Measurements from ENCODE around the gene RFX6. TPM values are rescaled to one million over a fixed set of nuclear protein-coding genes. Genes with fewer than 3 reads are reported as not detected.

The RFX6 gene
- total RNA-seq, 1 experiment from 2014 or later = not detected

DNA sequence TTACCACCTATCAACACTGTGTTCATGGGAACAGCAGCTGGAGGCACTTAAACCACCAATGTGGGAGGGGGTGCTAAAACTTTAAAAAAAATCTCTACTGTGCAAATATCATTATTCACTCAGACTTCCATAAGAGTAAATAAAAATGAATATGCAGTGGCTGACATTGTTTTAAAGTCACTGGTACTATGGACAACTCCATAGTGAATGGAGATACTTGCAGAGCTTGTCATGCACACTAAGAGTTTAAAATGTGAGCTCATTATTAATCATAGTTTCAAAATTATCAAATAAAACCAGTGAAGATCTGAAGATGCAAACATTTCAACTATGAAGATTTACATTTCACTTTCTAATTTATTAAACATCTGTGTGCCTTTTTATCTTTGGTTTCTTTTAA lies 54.4 kb downstream of the RFX6 start:
- H3K9ac ChIP-seq (ENCODE audit: low read length) = no peak overlapping the region
- H3K27me3 ChIP-seq (ENCODE audit: insufficient read depth, low read length) = no peaks in the 10 kb centered on the region
- ATAC-seq = no peak
- no peak overlapping the region for H3K27ac ChIP-seq (ENCODE audit: low read depth, low read length)
- CTCF ChIA-PET = no interaction called here
- no peak for DNase-seq (ENCODE audit: low read depth, low spot score)
- H3K4me1 ChIP-seq (ENCODE audit: control insufficient read depth in 1 of 2, insufficient read depth in 2 of 2, low read length in 2 of 2) = no peaks in the 10 kb centered on the region
- H3K4me2 ChIP-seq (ENCODE audit: low read length) = no peak overlapping the region
- no peaks in the 10 kb centered on the region for H3K9me3 ChIP-seq (ENCODE audit: control insufficient read depth in 1 of 2, insufficient read depth in 1 of 2, low read depth in 1 of 2, low read length in 2 of 2)
- BruUV-seq (replicated peaks) = no TSS peak
- no peaks in the 10 kb centered on the region for H3K36me3 ChIP-seq (ENCODE audit: control insufficient read depth in 1 of 2, insufficient read depth in 2 of 2, low read length in 2 of 2)
- no peak for TF ChIP-seq ZFX (IDR thresholded peaks at IDR 0.05)
- TF ChIP-seq, protein P1, sequence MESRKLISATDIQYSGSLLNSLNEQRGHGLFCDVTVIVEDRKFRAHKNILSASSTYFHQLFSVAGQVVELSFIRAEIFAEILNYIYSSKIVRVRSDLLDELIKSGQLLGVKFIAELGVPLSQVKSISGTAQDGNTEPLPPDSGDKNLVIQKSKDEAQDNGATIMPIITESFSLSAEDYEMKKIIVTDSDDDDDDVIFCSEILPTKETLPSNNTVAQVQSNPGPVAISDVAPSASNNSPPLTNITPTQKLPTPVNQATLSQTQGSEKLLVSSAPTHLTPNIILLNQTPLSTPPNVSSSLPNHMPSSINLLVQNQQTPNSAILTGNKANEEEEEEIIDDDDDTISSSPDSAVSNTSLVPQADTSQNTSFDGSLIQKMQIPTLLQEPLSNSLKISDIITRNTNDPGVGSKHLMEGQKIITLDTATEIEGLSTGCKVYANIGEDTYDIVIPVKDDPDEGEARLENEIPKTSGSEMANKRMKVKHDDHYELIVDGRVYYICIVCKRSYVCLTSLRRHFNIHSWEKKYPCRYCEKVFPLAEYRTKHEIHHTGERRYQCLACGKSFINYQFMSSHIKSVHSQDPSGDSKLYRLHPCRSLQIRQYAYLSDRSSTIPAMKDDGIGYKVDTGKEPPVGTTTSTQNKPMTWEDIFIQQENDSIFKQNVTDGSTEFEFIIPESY (IDR thresholded peaks at IDR 0.05; ENCODE audit: extremely low read depth, insufficient replicate concordance, low read length) = no peak
- no peak for TF ChIP-seq CEBPB (IDR thresholded peaks at IDR 0.05; ENCODE audit: low read depth)
- TF ChIP-seq SRF (IDR thresholded peaks at IDR 0.05; ENCODE audit: low read depth) = no peak
- no peak for TF ChIP-seq ZNF274 (IDR thresholded peaks at IDR 0.05; ENCODE audit: low read depth, low read length)
- no peak for TF ChIP-seq JUND (IDR thresholded peaks at IDR 0.05)
- no peak for TF ChIP-seq CBX3 (IDR thresholded peaks at IDR 0.05; ENCODE audit: low read depth)
- H3K9me2 ChIP-seq (ENCODE audit: insufficient read depth) = no peaks in the 10 kb centered on the region
- H3K79me2 ChIP-seq (ENCODE audit: insufficient read depth, low read length) = no peaks in the 10 kb centered on the region
- intact Hi-C loops (cut with micrococcal nuclease) = no loop called here
- no peak overlapping the region for H3K4me3 ChIP-seq (replicated peaks in 1 of 2; ENCODE audit: low read depth in 1 of 2, low read length in 2 of 2)
- RAD21 ChIA-PET (ENCODE audit: low non-redundant PET in 1 of 2, low total read pairs in 2 of 2, uncharacterized antibody in 2 of 2, unreplicated experiment in 2 of 2) = no interaction called here
- no peaks in the 10 kb centered on the region for H4K20me1 ChIP-seq (ENCODE audit: insufficient read depth)
- POLR2A ChIA-PET = no interaction called here
- H2AFZ ChIP-seq (ENCODE audit: low read depth, low read length, poor library complexity, severe bottlenecking) = no peak overlapping the region

DNA sequence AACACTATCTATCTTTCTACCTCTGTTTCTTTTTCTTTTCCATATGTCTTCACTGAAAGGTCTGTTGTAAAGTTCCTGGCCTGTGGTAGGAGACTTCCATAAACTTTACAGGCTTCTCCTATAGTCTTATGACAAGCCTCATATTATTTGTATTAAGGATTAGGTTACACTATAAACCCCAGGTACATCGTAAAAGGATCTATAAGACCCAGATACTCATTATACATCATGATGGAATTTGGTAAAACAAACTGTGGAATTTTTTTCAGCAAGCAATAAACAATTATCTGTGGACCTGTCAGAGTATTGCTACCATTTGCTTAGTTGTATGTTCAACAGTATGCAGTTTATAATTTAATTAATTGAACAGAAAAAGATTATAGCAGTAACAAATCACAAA lies 55.5 kb downstream of the RFX6 start:
- Histone ChIP-seq H3K9ac (ENCODE audit: low read length) (no peak overlapping the region), H3K9me2 (ENCODE audit: insufficient read depth) (no peaks in the 10 kb centered on the region), H3K27ac (ENCODE audit: low read depth, low read length) (no peak overlapping the region), H3K9me3 (ENCODE audit: control insufficient read depth in 1 of 2, insufficient read depth in 1 of 2, low read depth in 1 of 2, low read length in 2 of 2) (no peaks in the 10 kb centered on the region), H3K4me3 (replicated peaks in 1 of 2; ENCODE audit: low read depth in 1 of 2, low read length in 2 of 2) (no peak overlapping the region), H4K20me1 (ENCODE audit: insufficient read depth) (no peaks in the 10 kb centered on the region), H3K27me3 (ENCODE audit: insufficient read depth, low read length) (no peaks in the 10 kb centered on the region), H3K36me3 (ENCODE audit: control insufficient read depth in 1 of 2, insufficient read depth in 2 of 2, low read length in 2 of 2) (no peaks in the 10 kb centered on the region), H3K4me2 (ENCODE audit: low read length) (no peak overlapping the region), H3K79me2 (ENCODE audit: insufficient read depth, low read length) (no peaks in the 10 kb centered on the region), H2AFZ (ENCODE audit: low read depth, low read length, poor library complexity, severe bottlenecking) (no peak overlapping the region), H3K4me1 (ENCODE audit: control insufficient read depth in 1 of 2, insufficient read depth in 2 of 2, low read length in 2 of 2) (no peaks in the 10 kb centered on the region)
- intact Hi-C loops (cut with micrococcal nuclease) = no loop called here
- BruUV-seq (replicated peaks) = no TSS peak
- ChIA-PET CTCF (no interaction called here), RAD21 (ENCODE audit: low non-redundant PET in 1 of 2, low total read pairs in 2 of 2, uncharacterized antibody in 2 of 2, unreplicated experiment in 2 of 2) (no interaction called here), POLR2A (no interaction called here)
- ATAC-seq = no peak
- DNase-seq (ENCODE audit: low read depth, low spot score) = no peak
- no peak for TF ChIP-seq TCF7L2 (IDR thresholded peaks at IDR 0.05; ENCODE audit: borderline replicate concordance, extremely low read depth, insufficient read depth, insufficient read length)
- TF ChIP-seq, protein P2, sequence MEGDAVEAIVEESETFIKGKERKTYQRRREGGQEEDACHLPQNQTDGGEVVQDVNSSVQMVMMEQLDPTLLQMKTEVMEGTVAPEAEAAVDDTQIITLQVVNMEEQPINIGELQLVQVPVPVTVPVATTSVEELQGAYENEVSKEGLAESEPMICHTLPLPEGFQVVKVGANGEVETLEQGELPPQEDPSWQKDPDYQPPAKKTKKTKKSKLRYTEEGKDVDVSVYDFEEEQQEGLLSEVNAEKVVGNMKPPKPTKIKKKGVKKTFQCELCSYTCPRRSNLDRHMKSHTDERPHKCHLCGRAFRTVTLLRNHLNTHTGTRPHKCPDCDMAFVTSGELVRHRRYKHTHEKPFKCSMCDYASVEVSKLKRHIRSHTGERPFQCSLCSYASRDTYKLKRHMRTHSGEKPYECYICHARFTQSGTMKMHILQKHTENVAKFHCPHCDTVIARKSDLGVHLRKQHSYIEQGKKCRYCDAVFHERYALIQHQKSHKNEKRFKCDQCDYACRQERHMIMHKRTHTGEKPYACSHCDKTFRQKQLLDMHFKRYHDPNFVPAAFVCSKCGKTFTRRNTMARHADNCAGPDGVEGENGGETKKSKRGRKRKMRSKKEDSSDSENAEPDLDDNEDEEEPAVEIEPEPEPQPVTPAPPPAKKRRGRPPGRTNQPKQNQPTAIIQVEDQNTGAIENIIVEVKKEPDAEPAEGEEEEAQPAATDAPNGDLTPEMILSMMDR (IDR thresholded peaks at IDR 0.05 in 2 of 3, conservative IDR thresholded peaks at IDR 0.05 in 1 of 3; ENCODE audit: borderline replicate concordance in 1 of 3, insufficient read depth in 1 of 3, low read depth in 2 of 3, low read length in 2 of 3) = no peak
- TF ChIP-seq CBX3 (IDR thresholded peaks at IDR 0.05; ENCODE audit: low read depth) = no peak
- TF ChIP-seq, protein P3, sequence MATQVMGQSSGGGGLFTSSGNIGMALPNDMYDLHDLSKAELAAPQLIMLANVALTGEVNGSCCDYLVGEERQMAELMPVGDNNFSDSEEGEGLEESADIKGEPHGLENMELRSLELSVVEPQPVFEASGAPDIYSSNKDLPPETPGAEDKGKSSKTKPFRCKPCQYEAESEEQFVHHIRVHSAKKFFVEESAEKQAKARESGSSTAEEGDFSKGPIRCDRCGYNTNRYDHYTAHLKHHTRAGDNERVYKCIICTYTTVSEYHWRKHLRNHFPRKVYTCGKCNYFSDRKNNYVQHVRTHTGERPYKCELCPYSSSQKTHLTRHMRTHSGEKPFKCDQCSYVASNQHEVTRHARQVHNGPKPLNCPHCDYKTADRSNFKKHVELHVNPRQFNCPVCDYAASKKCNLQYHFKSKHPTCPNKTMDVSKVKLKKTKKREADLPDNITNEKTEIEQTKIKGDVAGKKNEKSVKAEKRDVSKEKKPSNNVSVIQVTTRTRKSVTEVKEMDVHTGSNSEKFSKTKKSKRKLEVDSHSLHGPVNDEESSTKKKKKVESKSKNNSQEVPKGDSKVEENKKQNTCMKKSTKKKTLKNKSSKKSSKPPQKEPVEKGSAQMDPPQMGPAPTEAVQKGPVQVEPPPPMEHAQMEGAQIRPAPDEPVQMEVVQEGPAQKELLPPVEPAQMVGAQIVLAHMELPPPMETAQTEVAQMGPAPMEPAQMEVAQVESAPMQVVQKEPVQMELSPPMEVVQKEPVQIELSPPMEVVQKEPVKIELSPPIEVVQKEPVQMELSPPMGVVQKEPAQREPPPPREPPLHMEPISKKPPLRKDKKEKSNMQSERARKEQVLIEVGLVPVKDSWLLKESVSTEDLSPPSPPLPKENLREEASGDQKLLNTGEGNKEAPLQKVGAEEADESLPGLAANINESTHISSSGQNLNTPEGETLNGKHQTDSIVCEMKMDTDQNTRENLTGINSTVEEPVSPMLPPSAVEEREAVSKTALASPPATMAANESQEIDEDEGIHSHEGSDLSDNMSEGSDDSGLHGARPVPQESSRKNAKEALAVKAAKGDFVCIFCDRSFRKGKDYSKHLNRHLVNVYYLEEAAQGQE (IDR thresholded peaks at IDR 0.05; ENCODE audit: low read depth) = no peak
- no peak for TF ChIP-seq POLR2A (IDR thresholded peaks at IDR 0.05; ENCODE audit: borderline replicate concordance, extremely low read depth, insufficient read depth, insufficient read length)
- no peak for TF ChIP-seq SP1 (IDR thresholded peaks at IDR 0.05; ENCODE audit: low read depth)
- TF ChIP-seq JUND (IDR thresholded peaks at IDR 0.05) = no peak
- TF ChIP-seq SIN3A (IDR thresholded peaks at IDR 0.05; ENCODE audit: low read depth) = no peak
- TF ChIP-seq, protein P4, sequence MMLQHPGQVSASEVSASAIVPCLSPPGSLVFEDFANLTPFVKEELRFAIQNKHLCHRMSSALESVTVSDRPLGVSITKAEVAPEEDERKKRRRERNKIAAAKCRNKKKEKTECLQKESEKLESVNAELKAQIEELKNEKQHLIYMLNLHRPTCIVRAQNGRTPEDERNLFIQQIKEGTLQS (IDR thresholded peaks at IDR 0.05) = no peak

Measured in HCT116 (cell line).